CD4-positive, alpha-beta memory T cell (primary cell): ENCODE data around the gene C1orf115. TPM values are rescaled to one million over a fixed set of nuclear protein-coding genes. Genes with fewer than 3 reads are reported as not detected.
"Not testable (repeated sequence)": the region's sequence is repeated elsewhere in the genome, so short reads cannot be mapped to it uniquely, and the experiment has no call there.

Experiments
- CTCF ChIA-PET: fragments of 350-600 bp; sonication (Branson Sonifier 250); formaldehyde crosslinking; loops from one replicate; lab custom pipeline; 2021; ENCODE audit warnings: inconsistent platforms; ENCODE audit not compliant: partially characterized antibody; lab: Charles Lee
- POLR2A ChIA-PET: fragments of 350-600 bp; sonication (Branson Sonifier 250); formaldehyde crosslinking; loops from one replicate; lab custom pipeline; 2021; ENCODE audit not compliant: partially characterized antibody; lab: Charles Lee
- DNase-seq, 5 donors: peaks; one replicate each; pipeline versions ENCODE4 v3.0.0 to v3.0.0-alpha.2; 2020 to 2022; ENCODE audit warnings: mixed read lengths in 1 of 5
- H3K27ac ChIP-seq: one replicate; pipeline ENCODE4 v1.7.0; 2013; ENCODE audit warnings: low read depth, low read length
- H3K27me3 ChIP-seq: 2 replicates; pipeline ENCODE4 v1.7.0; 2013; ENCODE audit warnings: mild to moderate bottlenecking, low read length, moderate library complexity; ENCODE audit not compliant: insufficient read depth
- H3K36me3 ChIP-seq: 2 replicates; pipeline ENCODE4 v1.7.0; 2013; ENCODE audit warnings: mild to moderate bottlenecking, low read length, moderate library complexity; ENCODE audit not compliant: insufficient read depth
- H3K4me1 ChIP-seq: 2 replicates; pipeline ENCODE4 v1.7.0; 2013; ENCODE audit warnings: mild to moderate bottlenecking, low read length, moderate library complexity; ENCODE audit not compliant: insufficient read depth
- H3K4me3 ChIP-seq, 2 donors: one replicate each; pipeline ENCODE4 v1.7.0; 2013; ENCODE audit warnings: low read length in 2 of 2, mild to moderate bottlenecking in 1 of 2
- H3K9me3 ChIP-seq, 2 donors: one replicate each; pipeline ENCODE4 v1.7.0; 2013; ENCODE audit warnings: low read length in 2 of 2, control low read depth in 1 of 2; ENCODE audit not compliant: control insufficient read depth in 1 of 2
- H3K27ac Mint-ChIP-seq, 7 donors: one replicate each; pipeline ENCODE4 v1.8.0; 2020 to 2021; ENCODE audit warnings: mixed read lengths in 7 of 7, mild to moderate bottlenecking in 6 of 7, inconsistent platforms in 3 of 7, moderate library complexity in 3 of 7
- H3K27me3 Mint-ChIP-seq, 2 donors: one replicate each; pipeline ENCODE4 v1.8.0; 2020 to 2021; ENCODE audit warnings: mixed read lengths in 2 of 2
- H3K36me3 Mint-ChIP-seq, 2 donors: one replicate each; pipeline ENCODE4 v1.8.0; 2020 to 2021; ENCODE audit warnings: mixed read lengths in 2 of 2, inconsistent platforms in 1 of 2, mild to moderate bottlenecking in 1 of 2
- H3K4me1 Mint-ChIP-seq, 4 donors: one replicate each; pipeline ENCODE4 v1.8.0; 2020 to 2021; ENCODE audit warnings: mixed read lengths in 4 of 4, mild to moderate bottlenecking in 1 of 4
- H3K4me3 Mint-ChIP-seq, 8 donors: one replicate each; pipeline ENCODE4 v1.8.0; 2020 to 2021; ENCODE audit warnings: mixed read lengths in 8 of 8, mild to moderate bottlenecking in 7 of 8, moderate library complexity in 6 of 8, inconsistent platforms in 3 of 8
- H3K9me3 Mint-ChIP-seq, 8 donors: one replicate each; pipeline ENCODE4 v1.8.0; 2020 to 2021; ENCODE audit warnings: mixed read lengths in 8 of 8, mild to moderate bottlenecking in 5 of 8, inconsistent platforms in 3 of 8, moderate library complexity in 1 of 8
- intact Hi-C: fragments of 100-400 bp; cut with micrococcal nuclease; formaldehyde crosslinking; loops from one replicate; pipeline ENCODE4 v1.15.1; 2023
- polyA plus RNA-seq, 2 donors: library from polyadenylated mRNA; unstranded; fragments of 300-500 nt; fragmentation: Illumina TruSeq; gene quantifications; one replicate each; pipeline ENCODE4 v1.2.3, GENCODE V29; 2021
- total RNA-seq, 2 experiments: library from RNA; stranded (reverse); gene quantifications; one replicate each; pipeline ENCODE4 v1.2.3, GENCODE V29; 2021

Gene C1orf115
- total and polyA plus RNA-seq, 4 experiments from 2014 or later = 1.5 to 3.6 (median 2.5) TPM

- Mint-ChIP-seq H3K9me3 (peaks cover 0 to 2% (median 0%) of the 10 kb centered on the region in 8 donors), H3K27ac (no peak overlapping the region), H3K36me3 (no peaks in the 10 kb centered on the region), H3K4me1 (peaks cover 0 to 2% (median under 1%) of the 10 kb centered on the region in 4 donors), H3K27me3 (peaks cover 5 to 9% of the 10 kb centered on the region in 2 donors), H3K4me3 (no peak overlapping the region)
- Histone ChIP-seq H3K36me3 (no peaks in the 10 kb centered on the region), H3K9me3 (no peaks in the 10 kb centered on the region), H3K27ac (no peak overlapping the region), H3K4me3 (no peak overlapping the region), H3K4me1 (no peaks in the 10 kb centered on the region), H3K27me3 (no peaks in the 10 kb centered on the region)
- intact Hi-C loops = no loop called here
- POLR2A ChIA-PET = no interaction called here
- no peak for DNase-seq
- CTCF ChIA-PET = interaction anchor here (1.2 kb wide), 1 partner anchor 25 kb away, joined by 3 read pairs; no protein-coding TSS in a partner anchor
Observed at GRCh38 chr1:220708244-220708643, 18.1 kb downstream of the C1orf115 start.

- intact Hi-C loops = no loop called here
- H3K4me1 Mint-ChIP-seq = peaks cover 0 to 2% (median under 1%) of the 10 kb centered on the region in 4 donors
- Histone ChIP-seq H3K9me3 (no peaks in the 10 kb centered on the region), H3K27me3 (no peaks in the 10 kb centered on the region), H3K4me3 (no peak overlapping the region), H3K27ac (no peak overlapping the region), H3K36me3 (no peaks in the 10 kb centered on the region), H3K4me1 (no peaks in the 10 kb centered on the region)
- ChIA-PET POLR2A (no interaction called here), CTCF (interaction anchor here (1.2 kb wide), 1 partner anchor 24 kb away, joined by 3 read pairs; no protein-coding TSS in a partner anchor)
- no peaks in the 10 kb centered on the region for H3K36me3 Mint-ChIP-seq
- no peak for DNase-seq
- peaks cover 0 to 11% of the 10 kb centered on the region in 2 donors for H3K27me3 Mint-ChIP-seq
- no peak overlapping the region for H3K4me3 Mint-ChIP-seq
- H3K9me3 Mint-ChIP-seq = peaks cover 0 to 5% (median 0%) of the 10 kb centered on the region in 8 donors
- no peak overlapping the region for H3K27ac Mint-ChIP-seq
Observed at GRCh38 chr1:220708936-220709801, 19.0 kb downstream of the C1orf115 start.

- CTCF ChIA-PET = no interaction called here
- Mint-ChIP-seq H3K4me1 (peaks cover 0 to 2% (median under 1%) of the 10 kb centered on the region in 4 donors), H3K4me3 (no peak overlapping the region)
Observed at GRCh38 chr1:220710333-220710732, 20.2 kb downstream of the C1orf115 start.

GRCh38 chr1:220711056-220711809 lies 21.1 kb downstream of the C1orf115 start:
- H3K4me1 ChIP-seq = no peaks in the 10 kb centered on the region
- H3K27me3 Mint-ChIP-seq = peaks cover 3 to 7% of the 10 kb centered on the region in 2 donors
- H3K27ac Mint-ChIP-seq = no peak overlapping the region
- CTCF ChIA-PET = no interaction called here
- DNase-seq = no peak
- H3K9me3 Mint-ChIP-seq = peaks cover 0 to 15% (median 1%) of the 10 kb centered on the region in 8 donors
- no peaks in the 10 kb centered on the region for H3K9me3 ChIP-seq
- POLR2A ChIA-PET = no interaction called here
- no peak overlapping the region for H3K27ac ChIP-seq
- no peaks in the 10 kb centered on the region for H3K36me3 ChIP-seq
- no peak overlapping the region for H3K4me3 ChIP-seq
- intact Hi-C loops = no loop called here
- H3K27me3 ChIP-seq = no peaks in the 10 kb centered on the region
- peaks cover 0 to 2% (median under 1%) of the 10 kb centered on the region in 4 donors for H3K4me1 Mint-ChIP-seq
- H3K4me3 Mint-ChIP-seq = no peak overlapping the region
- no peaks in the 10 kb centered on the region for H3K36me3 Mint-ChIP-seq

More at GRCh38 chr1:220710333-220710732, 20.2 kb downstream of the C1orf115 start:
- Mint-ChIP-seq H3K27me3 (peaks cover 0 to 8% of the 10 kb centered on the region in 2 donors), H3K9me3 (peaks cover 0 to 9% (median 0%) of the 10 kb centered on the region in 8 donors), H3K27ac (peak overlapping the region in 1 of 7 donors; percentile 60), H3K36me3 (no peaks in the 10 kb centered on the region)
- DNase-seq = no peak
- Histone ChIP-seq H3K4me3 (no peak overlapping the region), H3K36me3 (no peaks in the 10 kb centered on the region), H3K27me3 (no peaks in the 10 kb centered on the region), H3K9me3 (no peaks in the 10 kb centered on the region), H3K27ac (no peak overlapping the region), H3K4me1 (no peaks in the 10 kb centered on the region)
- POLR2A ChIA-PET = no interaction called here
- intact Hi-C loops = no loop called here

GRCh38 chr1:220715986-220716385 lies 25.8 kb downstream of the C1orf115 start:
- Mint-ChIP-seq H3K27me3 (peaks cover 3 to 10% of the 10 kb centered on the region in 2 donors), H3K9me3 (peaks cover 0 to 15% (median 4%) of the 10 kb centered on the region in 8 donors)
- H3K36me3 ChIP-seq, intact Hi-C loops, CTCF ChIA-PET, H3K9me3 ChIP-seq, H3K4me1 ChIP-seq, H3K27ac ChIP-seq, H3K36me3 Mint-ChIP-seq, POLR2A ChIA-PET, H3K27me3 ChIP-seq, H3K4me3 Mint-ChIP-seq, DNase-seq, H3K4me1 Mint-ChIP-seq, H3K27ac Mint-ChIP-seq, H3K4me3 ChIP-seq: not testable (repeated sequence)

- Mint-ChIP-seq H3K27ac (no peak overlapping the region), H3K27me3 (peaks cover 3 to 10% of the 10 kb centered on the region in 2 donors)
- POLR2A ChIA-PET = no interaction called here
Observed at GRCh38 chr1:220717800-220718640, 27.9 kb downstream of the C1orf115 start.

More at GRCh38 chr1:220717800-220718640, 27.9 kb downstream of the C1orf115 start:
- H3K36me3 ChIP-seq = no peaks in the 10 kb centered on the region
- CTCF ChIA-PET = interaction anchor here (1.5 kb wide), 1 partner anchor 15 kb away, joined by 4 read pairs; no protein-coding TSS in a partner anchor
- no peaks in the 10 kb centered on the region for H3K36me3 Mint-ChIP-seq
- no peak overlapping the region for H3K4me3 Mint-ChIP-seq
- H3K4me1 ChIP-seq = no peaks in the 10 kb centered on the region
- no peak for DNase-seq
- H3K9me3 Mint-ChIP-seq = peaks cover 0 to 15% (median 4%) of the 10 kb centered on the region in 8 donors
- intact Hi-C loops = no loop called here
- H3K27ac ChIP-seq = no peak overlapping the region
- no peaks in the 10 kb centered on the region for H3K27me3 ChIP-seq
- no peaks in the 10 kb centered on the region for H3K9me3 ChIP-seq
- no peaks in the 10 kb centered on the region for H3K4me1 Mint-ChIP-seq
- no peak overlapping the region for H3K4me3 ChIP-seq
